Colonic mucosa (tissue), 4 donors: ENCODE results near the gene XNDC1N. TPM values are rescaled to one million over a fixed set of nuclear protein-coding genes. Genes with fewer than 3 reads are reported as not detected.

Source experiments
- DNase-seq: peaks from one replicate; pipeline ENCODE4 v3.0.0-alpha.2; 2020
- H3K27ac ChIP-seq: fragments of 200-600 bp; one replicate; pipeline ENCODE4 v1.8.0; 2021
- H3K27me3 ChIP-seq: fragments of 200-600 bp; one replicate; pipeline ENCODE4 v1.8.0; 2021
- H3K36me3 ChIP-seq: fragments of 200-600 bp; one replicate; pipeline ENCODE4 v1.8.0; 2021
- H3K4me1 ChIP-seq: fragments of 200-600 bp; one replicate; pipeline ENCODE4 v1.8.0; 2021; ENCODE audit warnings: mild to moderate bottlenecking
- H3K4me3 ChIP-seq: fragments of 200-600 bp; one replicate; pipeline ENCODE4 v1.8.0; 2021
- H3K9ac ChIP-seq, 2 donors: one replicate each; pipeline ENCODE4 v1.7.0; 2013; ENCODE audit warnings: control low read depth in 2 of 2, low read depth in 2 of 2, low read length in 2 of 2
- H3K9me3 ChIP-seq: fragments of 200-600 bp; one replicate; pipeline ENCODE4 v1.8.0; 2021
- CTCF ChIP-seq: fragments of 200-600 bp; IDR thresholded peaks from one replicate; pipeline ENCODE4 v1.8.0; 2022; ENCODE audit warnings: antibody characterized with exemption, mild to moderate bottlenecking
- intact Hi-C: fragments of 100-400 bp; cut with DNase I; formaldehyde crosslinking; loops from one replicate; pipeline ENCODE4 v1.14.1; 2022
- total RNA-seq, 2 donors: library from RNA; stranded (reverse); fragmentation: NEBNext Ultra II Directional in 1 of 2; extraction: Animal tissue kit (Norgen Biotek cat#: 25700) in 1 of 2; gene quantifications; one replicate each; pipeline ENCODE4 v1.2.1, GENCODE V29; 2021
- donor health status: healthy.
- donor health status: DM: no; HTN: no; CAD: no.
- donor health status: DM: no; HTN: no; CAD: no.

XNDC1N gene
- total RNA-seq, 2 donors from 2014 or later = 7.9 to 13.3 TPM

GRCh38 chr11:71931245-71931602 is 2.8 kb upstream of the XNDC1N start:
- no peak for TF ChIP-seq CTCF
- H3K36me3 ChIP-seq = no peaks in the 10 kb centered on the region
- H3K27me3 ChIP-seq = no peaks in the 10 kb centered on the region
- H3K27ac ChIP-seq = no peak overlapping the region
- no peaks in the 10 kb centered on the region for H3K9me3 ChIP-seq
- H3K4me3 ChIP-seq = no peak overlapping the region
- peaks cover 3% of the 10 kb centered on the region for H3K4me1 ChIP-seq
- DNase-seq = no peak
- H3K9ac ChIP-seq = no peak overlapping the region
- intact Hi-C loops = no loop called here

DNA sequence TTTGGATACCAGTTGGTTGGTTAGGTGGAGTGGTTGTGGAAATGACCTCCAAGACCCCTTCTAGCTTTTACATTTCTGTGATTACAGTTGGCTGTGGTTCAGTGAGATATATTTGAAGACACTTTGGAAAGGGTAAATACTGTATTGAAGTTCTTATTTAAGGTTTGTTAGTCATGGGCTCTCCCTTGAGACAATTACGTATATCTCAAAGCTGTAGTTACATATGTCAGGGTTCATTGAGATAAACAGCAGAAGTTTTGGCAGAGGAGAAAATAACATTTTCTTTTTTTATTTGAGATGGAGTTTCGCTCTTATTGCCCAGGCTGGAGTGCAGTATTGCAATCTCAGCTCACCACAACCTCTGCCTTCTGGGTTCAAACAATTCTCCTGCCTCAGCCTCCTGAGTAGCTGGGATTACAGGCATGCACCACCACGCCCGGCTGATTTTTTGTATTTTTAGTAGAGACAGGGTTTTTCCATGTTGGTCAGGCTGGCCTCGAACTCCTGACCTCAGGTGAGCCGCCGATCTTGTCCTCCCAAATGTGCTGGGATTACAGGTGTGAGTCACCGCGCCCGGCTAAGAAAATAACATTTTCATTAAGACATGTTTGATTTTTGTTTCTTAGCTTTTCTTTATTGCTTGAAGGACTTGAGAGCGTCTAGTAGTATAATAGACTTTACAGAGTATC is 2.3 kb upstream of the XNDC1N start:
- no peak for DNase-seq
- Histone ChIP-seq H3K9me3 (no peaks in the 10 kb centered on the region), H3K9ac (no peak overlapping the region), H3K4me1 (peaks cover 3% of the 10 kb centered on the region), H3K27me3 (no peaks in the 10 kb centered on the region), H3K36me3 (no peaks in the 10 kb centered on the region), H3K27ac (no peak overlapping the region), H3K4me3 (no peak overlapping the region)
- no peak for TF ChIP-seq CTCF
- intact Hi-C loops = no loop called here

DNA sequence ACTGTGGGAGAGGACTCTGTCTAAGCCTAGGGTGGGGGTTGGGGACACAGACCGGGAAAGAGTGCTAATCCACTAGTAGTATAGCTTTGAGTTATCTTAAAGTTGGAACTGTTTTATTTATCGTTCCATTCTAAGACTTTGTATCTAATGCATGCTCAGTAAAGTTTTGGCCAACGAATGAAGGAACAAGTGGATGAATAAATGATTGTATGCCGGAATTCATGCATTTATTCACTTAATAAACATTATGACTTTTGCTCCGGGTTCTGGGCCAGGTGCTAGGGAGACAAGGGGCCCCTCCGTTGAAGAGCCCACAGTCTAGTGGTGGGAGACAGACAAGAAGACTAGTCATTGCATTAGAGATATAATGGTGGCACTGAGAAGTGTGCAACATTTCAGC is 1.1 kb upstream of the XNDC1N start:
- H3K4me1 ChIP-seq = peaks cover 3% of the 10 kb centered on the region
- no peak for TF ChIP-seq CTCF
- H3K9me3 ChIP-seq = no peaks in the 10 kb centered on the region
- no peak overlapping the region for H3K27ac ChIP-seq
- peak overlapping the region; percentile 52 to 82 for H3K9ac ChIP-seq
- intact Hi-C loops = no loop called here
- peak overlapping the region; percentile 83 for H3K4me3 ChIP-seq
- H3K27me3 ChIP-seq = no peaks in the 10 kb centered on the region
- no peak for DNase-seq
- no peaks in the 10 kb centered on the region for H3K36me3 ChIP-seq

DNA sequence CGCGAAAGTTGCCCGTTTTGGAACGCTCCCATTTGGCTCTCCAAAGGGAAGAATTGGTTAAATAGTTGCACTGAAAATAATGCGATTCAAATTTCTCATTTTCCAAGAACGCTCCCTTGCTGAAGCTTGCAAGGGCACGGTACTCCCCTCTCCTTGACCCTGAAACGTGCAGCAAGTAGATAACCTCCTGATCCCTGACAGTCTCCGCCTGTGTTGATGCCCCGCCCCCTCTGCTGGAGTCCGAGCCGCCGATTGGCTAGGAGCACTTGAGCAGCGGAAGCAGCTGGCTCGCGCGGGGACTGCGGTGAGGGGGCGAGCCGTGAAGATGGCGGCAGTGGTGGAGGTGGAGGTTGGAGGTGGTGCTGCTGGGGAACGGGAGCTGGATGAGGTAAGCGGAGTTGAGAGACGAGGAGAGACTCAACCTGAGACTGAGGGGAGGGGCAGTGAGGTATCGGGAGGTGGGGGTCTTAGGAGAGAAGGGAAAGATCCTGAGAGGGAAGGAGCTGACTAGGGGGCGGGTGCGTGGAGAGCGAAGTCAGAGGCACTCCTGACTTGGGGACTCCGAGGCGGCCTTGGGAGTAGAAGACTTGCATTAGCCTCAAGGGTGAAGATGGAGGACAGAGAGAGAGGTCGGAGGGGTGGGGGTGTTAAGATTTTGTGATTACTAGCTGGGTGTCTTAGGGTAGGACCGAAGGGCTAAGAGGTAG is 496 bp upstream of the XNDC1N start, which contains the start of gene RNF121:
RNF121 (plus strand) TSS at position 310 of the 707 bp plus-strand sequence; CDS start at position 326, 16 bp downstream.
- Histone ChIP-seq H3K9me3 (no peaks in the 10 kb centered on the region), H3K4me3 (peak within 1 kb of the TSS; percentile 83), H3K36me3 (no peaks in the 10 kb centered on the region), H3K27me3 (no peaks in the 10 kb centered on the region), H3K4me1 (peaks cover 3% of the 10 kb centered on the region), H3K27ac (peak within 1 kb of the TSS; percentile 77), H3K9ac (peak within 1 kb of the TSS; percentile 82 to 83)
- peak; percentile 99 for DNase-seq
- intact Hi-C loops = no loop called here
- no peak for TF ChIP-seq CTCF

- intact Hi-C loops = no loop called here
- TF ChIP-seq CTCF = no peak
- Histone ChIP-seq H3K36me3 (no peaks in the 10 kb centered on the region), H3K27ac (no peak overlapping the region), H3K9ac (no peak overlapping the region), H3K27me3 (no peaks in the 10 kb centered on the region), H3K4me3 (no peak overlapping the region), H3K9me3 (no peaks in the 10 kb centered on the region), H3K4me1 (no peaks in the 10 kb centered on the region)
- DNase-seq = no peak
These were observed 10.7 kb downstream of the XNDC1N start for GRCh38 chr11:71917646-71918140.
